HepG2 (cell line): ENCODE measurements around the gene TTC21B. TPM values are rescaled to one million over a fixed set of nuclear protein-coding genes. Genes with fewer than 3 reads are reported as not detected.

Experiments used
- ATAC-seq: fragments of 200-7000 bp; cut with Tn5 transposase; 3 replicates; pipeline ENCODE4 v1.9.1; 2020; ENCODE audit warnings: mild to moderate bottlenecking, moderate library complexity
- BruUV-seq: library from RNA; stranded (reverse); fragments of 400-500 nt; replicated peaks from 2 replicates; lab custom pipeline; 2021; lab: Mats Ljungman, UMichigan
- CTCF ChIA-PET: fragments of 300-600 bp; formaldehyde crosslinking; extraction: SDS; loops from one replicate; lab custom pipeline; 2021; ENCODE audit warnings: low total read pairs, inconsistent platforms, low intra/inter-chr PET ratio; lab: Yijun Ruan, JAX
- POLR2A ChIA-PET: fragments of 350-600 bp; sonication (Branson Sonifier 250); formaldehyde crosslinking; loops from one replicate; lab custom pipeline; 2020; ENCODE audit warnings: antibody characterized with exemption, inconsistent platforms; lab: Yijun Ruan, JAX
- DNase-seq: peaks from one replicate; pipeline ENCODE4 v3.0.0-alpha.2; 2015; ENCODE audit warnings: low spot score
- FAIRE-seq: peaks from 3 replicates; lab custom pipeline; 2011; peaks lifted over from hg19 to GRCh38; lab: Jason Lieb, UNC
- H2AFZ ChIP-seq: one replicate; pipeline ENCODE4 v1.6.1; 2011; ENCODE audit warnings: low read length, inconsistent platforms
- H3K27ac ChIP-seq: fragments of 300-600 bp; 3 replicates; pipeline ENCODE4 v1.8.0; 2011; ENCODE audit warnings: mixed run types, mild to moderate bottlenecking, mixed read lengths, low read length, inconsistent platforms; ENCODE audit not compliant: insufficient read depth; ENCODE audit errors: extremely low read length
- H3K27me3 ChIP-seq, 2 experiments: fragments of 200-600 bp in 1 of 2; 2 replicates in 1 of 2; 3 replicates in 1 of 2; pipeline versions ENCODE4 v1.6.0 to v1.8.0; 2011; ENCODE audit warnings: low read length in 2 of 2, mild to moderate bottlenecking in 2 of 2, moderate library complexity in 2 of 2, inconsistent platforms in 1 of 2; ENCODE audit not compliant: insufficient read depth in 2 of 2, control insufficient read depth in 1 of 2
- H3K36me3 ChIP-seq, 2 experiments: fragments of 200-600 bp in 1 of 2; replicated peaks in 1 of 2; 2 replicates in 1 of 2; 3 replicates in 1 of 2; pipeline versions ENCODE4 v1.5.1 to v1.8.0; 2011; ENCODE audit warnings: low read length in 2 of 2, inconsistent platforms in 1 of 2; ENCODE audit not compliant: insufficient read depth in 2 of 2, control insufficient read depth in 1 of 2
- H3K4me1 ChIP-seq: 2 replicates; pipeline ENCODE4 v1.5.1; 2012; ENCODE audit warnings: low read length, inconsistent platforms; ENCODE audit not compliant: insufficient read depth
- H3K4me2 ChIP-seq: 2 replicates; pipeline ENCODE4 v1.6.0; 2011; ENCODE audit warnings: low read depth, low read length, inconsistent platforms
- H3K4me3 ChIP-seq, 3 experiments: fragments of 200-600 bp in 1 of 3; sonication (generic), shearing (Covaris generic) in 1 of 3; replicated peaks in 1 of 3; 2 replicates each; pipeline ENCODE4 v1.5.1; 2011 to 2016; ENCODE audit warnings: low read length in 3 of 3, inconsistent platforms in 2 of 3, low read depth in 2 of 3, mild to moderate bottlenecking in 2 of 3, control low read depth in 1 of 3, mixed read lengths in 1 of 3; ENCODE audit not compliant: insufficient read depth in 1 of 3
- H3K79me2 ChIP-seq: one replicate; pipeline ENCODE4 v1.6.1; 2011; ENCODE audit warnings: low read length, inconsistent platforms; ENCODE audit not compliant: insufficient read depth
- H3K9ac ChIP-seq: 2 replicates; pipeline ENCODE4 v1.6.0; 2011; ENCODE audit warnings: mild to moderate bottlenecking, low read depth, low read length, inconsistent platforms; ENCODE audit not compliant: insufficient read depth
- H3K9me3 ChIP-seq: 2 replicates; pipeline ENCODE4 v1.5.1; 2012; ENCODE audit warnings: mild to moderate bottlenecking, low read length
- H4K20me1 ChIP-seq: 2 replicates; pipeline ENCODE4 v1.6.0; 2011; ENCODE audit warnings: inconsistent platforms, mild to moderate bottlenecking, low read length, moderate library complexity; ENCODE audit not compliant: insufficient read depth
- GATAD1 ChIP-seq: IDR thresholded peaks from 2 replicates; pipeline ENCODE4 v1.6.1; 2016; ENCODE audit warnings: missing genetic modification reagents, missing compliant biosample characterization
- HHEX ChIP-seq: IDR thresholded peaks from 2 replicates; pipeline ENCODE4 v1.6.1; 2016; ENCODE audit warnings: control low read depth
- MAFK ChIP-seq, 2 experiments: IDR thresholded peaks in 1 of 2; conservative IDR thresholded peaks in 1 of 2; 2 replicates each; pipeline ENCODE4 v1.6.1; 2011; ENCODE audit warnings: improper control_type of control experiment in 2 of 2, low read length in 2 of 2
- PITX1 ChIP-seq: sonication (generic); formaldehyde crosslinking; IDR thresholded peaks from 2 replicates; pipeline ENCODE4 v1.5.1; 2020; ENCODE audit warnings: mild to moderate bottlenecking, missing genetic modification reagents
- RAD51 ChIP-seq: fragments of 450-650 bp; IDR thresholded peaks from 2 replicates; pipeline ENCODE4 v1.6.1; 2016; ENCODE audit warnings: borderline replicate concordance
- SMAD3 ChIP-seq: sonication (generic); formaldehyde crosslinking; IDR thresholded peaks from 2 replicates; pipeline ENCODE4 v1.4.0; 2020; ENCODE audit warnings: missing genetic modification reagents
- TCF7 ChIP-seq: sonication (generic); IDR thresholded peaks from 2 replicates; pipeline ENCODE4 v1.6.1; 2016; ENCODE audit warnings: antibody characterized with exemption, low read depth
- ZNF138 ChIP-seq: sonication (generic); formaldehyde crosslinking; IDR thresholded peaks from 2 replicates; pipeline ENCODE4 v1.5.0; 2020; ENCODE audit warnings: mild to moderate bottlenecking, low read depth, missing genetic modification reagents
- ZNF550 ChIP-seq: sonication (generic); formaldehyde crosslinking; IDR thresholded peaks from 2 replicates; pipeline ENCODE4 v1.4.0; 2020; ENCODE audit warnings: mild to moderate bottlenecking, missing genetic modification reagents, borderline replicate concordance
- ZNF816 ChIP-seq: sonication (generic); formaldehyde crosslinking; IDR thresholded peaks from 2 replicates; pipeline ENCODE4 v1.8.0; 2022; ENCODE audit warnings: missing genetic modification reagents, mild to moderate bottlenecking, borderline replicate concordance
- WGBS: methylation state at CpG from one replicate; pipeline ENCODE4 v1.1.6; 2017; ENCODE audit warnings: low lambda C conversion rate; 5-methylcytosine and 5-hydroxymethylcytosine counted together
- in situ Hi-C: cut with HindIII; loops from 2 replicates; pipeline ENCODE4 v1.10.0; 2017; ENCODE audit warnings: low pct_unique_long_range_greater_than_20kb; ENCODE audit not compliant: extremely low pct_ligation_motif_present
- intact Hi-C: fragments of 100-400 bp; cut with micrococcal nuclease; formaldehyde crosslinking; loops from one replicate; pipeline ENCODE4 v1.10.0; 2022; ENCODE audit not compliant: unreplicated experiment
- polyA plus RNA-seq, 8 experiments: library from polyadenylated mRNA; depleted of rRNA in 3 of 8; stranded (reverse) in 7 of 8; unstranded in 1 of 8; fragments of >200 nt; fragmentation: Illumina TruSeq in 4 of 8; extraction: Trizol in 4 of 8; gene quantifications; 2 replicates each; pipeline versions ENCODE4 v1.2.1 to v1.2.3, GENCODE V29; 2011 to 2016; ENCODE audit warnings: low read depth in 4 of 8, missing spikeins in 1 of 8, mixed read lengths in 1 of 8; ENCODE audit not compliant: insufficient read depth in 1 of 8
- total RNA-seq, 5 experiments: library from RNA; depleted of rRNA; stranded (reverse); fragments of >200 nt; fragmentation: Illumina TruSeq; extraction: Trizol; gene quantifications; 2 replicates each; pipeline ENCODE4 v1.2.3, GENCODE V29; 2016; ENCODE audit warnings: low read depth in 1 of 5
- TF ChIP-seq, protein P1 (sequence below): sonication (generic); formaldehyde crosslinking; IDR thresholded peaks from 2 replicates; pipeline ENCODE4 v1.5.1; 2020; ENCODE audit warnings: missing genetic modification reagents, mild to moderate bottlenecking, borderline replicate concordance
- TF ChIP-seq, protein P2 (sequence below): sonication (generic); formaldehyde crosslinking; IDR thresholded peaks from 2 replicates; pipeline ENCODE4 v1.4.0; 2020; ENCODE audit warnings: low read depth, mild to moderate bottlenecking, missing genetic modification reagents

TTC21B gene
- total and polyA plus RNA-seq, 2 of the 13 experiments (the other 11 are each of a cell fraction or from before 2014, with no cell fraction given): 39.1 to 67.1 TPM

DNA sequence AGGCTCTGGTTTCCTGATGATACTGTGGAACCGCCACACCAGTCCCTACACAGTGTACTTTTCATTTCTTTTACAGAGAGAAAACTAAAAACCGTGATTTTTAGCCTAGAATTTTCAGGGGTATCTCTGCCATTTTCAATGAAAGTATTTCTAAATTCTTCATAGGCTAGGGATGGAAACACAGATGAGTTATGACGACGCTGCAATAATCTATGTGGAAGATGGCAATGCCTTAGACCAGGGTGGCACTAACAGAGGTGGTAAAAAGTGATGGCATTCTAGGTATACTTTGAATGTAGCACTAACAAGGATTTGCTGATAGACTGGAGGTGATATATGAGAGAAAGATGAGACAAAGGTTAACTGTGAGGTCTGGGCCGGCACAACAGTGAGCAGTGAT, 56.5 kb downstream of the TTC21B start:
- CTCF ChIA-PET: no interaction called here
- H3K36me3 ChIP-seq: peaks cover 27 to 81% of the 10 kb centered on the region in 2 experiments
- no peak overlapping the region for H3K4me3 ChIP-seq
- no peaks in the 10 kb centered on the region for H3K27me3 ChIP-seq
- DNase-seq (no peak), FAIRE-seq (no peak), ATAC-seq (peak; percentile 24; the same call in 1 of the 3 replicates)
- in situ Hi-C loops: no loop called here
- H3K79me2 ChIP-seq: no peaks in the 10 kb centered on the region
- no peak overlapping the region for H3K9ac ChIP-seq
- POLR2A ChIA-PET: no interaction called here
- H3K4me2 ChIP-seq: no peak overlapping the region
- intact Hi-C loops: no loop called here
- H2AFZ ChIP-seq: no peak overlapping the region
- H4K20me1 ChIP-seq: no peaks in the 10 kb centered on the region
- no peak for TF ChIP-seq HHEX (CRISPR knock-in tag)
- TF ChIP-seq TCF7: no peak
- no peak for TF ChIP-seq ZNF138
- TF ChIP-seq ZNF816 (CRISPR knock-in tag): 0 out of 2 replicates have a peak, but pooled peaks have one; percentile 28
- peak; percentile 57 to 74 for TF ChIP-seq MAFK (conservative IDR thresholded peaks at IDR 0.05 in 1 of 2, IDR thresholded peaks at IDR 0.05 in 1 of 2; ENCODE audit: low read length in 2 of 2)
- TF ChIP-seq RAD51: no peak
- no peaks in the 10 kb centered on the region for H3K4me1 ChIP-seq
- H3K9me3 ChIP-seq: no peaks in the 10 kb centered on the region
- no peak overlapping the region for H3K27ac ChIP-seq
- no TSS peak for BruUV-seq
- 97% methylated on average over 5 of the region's 5 CpGs for whole genome bisulfite sequencing

DNA sequence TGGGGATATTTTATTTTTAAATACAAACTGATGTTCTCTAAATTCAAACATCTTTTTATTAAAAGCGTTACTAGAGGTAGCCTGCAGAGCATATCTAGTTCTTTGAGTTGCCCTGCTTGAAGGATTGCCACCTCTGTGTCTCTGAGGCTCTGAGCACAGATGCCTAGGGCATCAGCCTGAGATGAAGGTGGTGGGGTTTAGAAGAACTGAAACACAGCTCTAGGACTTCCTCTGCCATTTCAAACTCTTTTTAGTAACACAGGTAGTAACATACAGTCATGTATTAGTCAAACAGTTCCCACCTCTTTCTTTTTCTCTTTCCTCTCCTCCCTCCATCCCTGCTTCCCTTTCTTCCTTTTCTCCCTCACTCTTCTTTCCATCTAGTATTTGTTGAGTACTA, 57.6 kb downstream of the TTC21B start:
- Histone ChIP-seq H3K4me3 (no peak overlapping the region), H3K4me2 (no peak overlapping the region), H3K9ac (no peak overlapping the region), H3K27me3 (no peaks in the 10 kb centered on the region), H4K20me1 (no peaks in the 10 kb centered on the region), H2AFZ (no peak overlapping the region), H3K36me3 (peaks cover 23 to 79% of the 10 kb centered on the region in 2 experiments), H3K4me1 (no peaks in the 10 kb centered on the region), H3K79me2 (no peaks in the 10 kb centered on the region), H3K27ac (no peak overlapping the region), H3K9me3 (no peaks in the 10 kb centered on the region)
- intact Hi-C loops: no loop called here
- POLR2A ChIA-PET: no interaction called here
- CTCF ChIA-PET: no interaction called here
- ATAC-seq (no peak), FAIRE-seq (no peak), DNase-seq (no peak)
- in situ Hi-C loops: no loop called here
- 96% methylated on average over 1 of the region's 1 CpG for WGBS
- TF ChIP-seq PITX1: no peak
- TF ChIP-seq GATAD1: no peak
- TF ChIP-seq, protein P1, sequence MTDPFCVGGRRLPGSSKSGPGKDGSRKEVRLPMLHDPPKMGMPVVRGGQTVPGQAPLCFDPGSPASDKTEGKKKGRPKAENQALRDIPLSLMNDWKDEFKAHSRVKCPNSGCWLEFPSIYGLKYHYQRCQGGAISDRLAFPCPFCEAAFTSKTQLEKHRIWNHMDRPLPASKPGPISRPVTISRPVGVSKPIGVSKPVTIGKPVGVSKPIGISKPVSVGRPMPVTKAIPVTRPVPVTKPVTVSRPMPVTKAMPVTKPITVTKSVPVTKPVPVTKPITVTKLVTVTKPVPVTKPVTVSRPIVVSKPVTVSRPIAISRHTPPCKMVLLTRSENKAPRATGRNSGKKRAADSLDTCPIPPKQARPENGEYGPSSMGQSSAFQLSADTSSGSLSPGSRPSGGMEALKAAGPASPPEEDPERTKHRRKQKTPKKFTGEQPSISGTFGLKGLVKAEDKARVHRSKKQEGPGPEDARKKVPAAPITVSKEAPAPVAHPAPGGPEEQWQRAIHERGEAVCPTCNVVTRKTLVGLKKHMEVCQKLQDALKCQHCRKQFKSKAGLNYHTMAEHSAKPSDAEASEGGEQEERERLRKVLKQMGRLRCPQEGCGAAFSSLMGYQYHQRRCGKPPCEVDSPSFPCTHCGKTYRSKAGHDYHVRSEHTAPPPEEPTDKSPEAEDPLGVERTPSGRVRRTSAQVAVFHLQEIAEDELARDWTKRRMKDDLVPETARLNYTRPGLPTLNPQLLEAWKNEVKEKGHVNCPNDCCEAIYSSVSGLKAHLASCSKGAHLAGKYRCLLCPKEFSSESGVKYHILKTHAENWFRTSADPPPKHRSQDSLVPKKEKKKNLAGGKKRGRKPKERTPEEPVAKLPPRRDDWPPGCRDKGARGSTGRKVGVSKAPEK: no peak
- no peak for TF ChIP-seq ZNF550 (CRISPR knock-in tag)
- TF ChIP-seq, protein P2, sequence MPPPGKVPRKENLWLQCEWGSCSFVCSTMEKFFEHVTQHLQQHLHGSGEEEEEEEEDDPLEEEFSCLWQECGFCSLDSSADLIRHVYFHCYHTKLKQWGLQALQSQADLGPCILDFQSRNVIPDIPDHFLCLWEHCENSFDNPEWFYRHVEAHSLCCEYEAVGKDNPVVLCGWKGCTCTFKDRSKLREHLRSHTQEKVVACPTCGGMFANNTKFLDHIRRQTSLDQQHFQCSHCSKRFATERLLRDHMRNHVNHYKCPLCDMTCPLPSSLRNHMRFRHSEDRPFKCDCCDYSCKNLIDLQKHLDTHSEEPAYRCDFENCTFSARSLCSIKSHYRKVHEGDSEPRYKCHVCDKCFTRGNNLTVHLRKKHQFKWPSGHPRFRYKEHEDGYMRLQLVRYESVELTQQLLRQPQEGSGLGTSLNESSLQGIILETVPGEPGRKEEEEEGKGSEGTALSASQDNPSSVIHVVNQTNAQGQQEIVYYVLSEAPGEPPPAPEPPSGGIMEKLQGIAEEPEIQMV (CRISPR knock-in tag): no peak
- TF ChIP-seq SMAD3: no peak
- no TSS peak for BruUV-seq
